Fibroblast of lung (primary cell): ENCODE data around the gene LRRC61. TPM values are rescaled to one million over a fixed set of nuclear protein-coding genes. Genes with fewer than 3 reads are reported as not detected.
"Not testable (repeated sequence)": the region's sequence is repeated elsewhere in the genome, so short reads cannot be mapped to it uniquely, and the experiment has no call there.

Source experiments
- DNase-seq, 2 donors: peaks; one replicate each; pipeline versions ENCODE4 v3.0.0 to v3.0.0-alpha.2; 2010; ENCODE audit warnings: low read depth in 2 of 2
- H2AFZ ChIP-seq: 2 replicates; pipeline ENCODE4 v1.5.1; 2012; ENCODE audit warnings: low read length, control low read depth, inconsistent platforms
- H3K27ac ChIP-seq: 2 replicates; pipeline ENCODE4 v1.5.1; 2011; ENCODE audit warnings: low read length, control low read depth; ENCODE audit not compliant: insufficient read depth
- H3K27me3 ChIP-seq: 2 replicates; pipeline ENCODE4 v1.5.1; 2011; ENCODE audit warnings: mild to moderate bottlenecking, low read length; ENCODE audit not compliant: control insufficient read depth, insufficient read depth
- H3K36me3 ChIP-seq: 2 replicates; pipeline ENCODE4 v1.5.1; 2011; ENCODE audit warnings: low read length; ENCODE audit not compliant: control insufficient read depth, insufficient read depth
- H3K4me1 ChIP-seq: 2 replicates; pipeline ENCODE4 v1.5.1; 2011; ENCODE audit warnings: low read length; ENCODE audit not compliant: control insufficient read depth, insufficient read depth; ENCODE audit errors: extremely low read depth
- H3K4me2 ChIP-seq: 2 replicates; pipeline ENCODE4 v1.5.1; 2011; ENCODE audit warnings: low read length, control low read depth; ENCODE audit not compliant: insufficient read depth; ENCODE audit errors: extremely low read depth
- H3K4me3 ChIP-seq, 4 experiments: fragments of 200-600 bp in 1 of 4; sonication (generic) in 1 of 4; replicated peaks in 1 of 4; 2 replicates each; pipeline ENCODE4 v1.5.1; 2011 to 2016; ENCODE audit warnings: low read length in 4 of 4, low read depth in 3 of 4, mild to moderate bottlenecking in 3 of 4, control low read depth in 2 of 4, inconsistent platforms in 1 of 4, mixed read lengths in 1 of 4; ENCODE audit not compliant: insufficient read depth in 1 of 4; ENCODE audit errors: control extremely low read depth in 1 of 4
- H3K79me2 ChIP-seq: 2 replicates; pipeline ENCODE4 v1.5.1; 2012; ENCODE audit warnings: mild to moderate bottlenecking, low read length, inconsistent platforms; ENCODE audit not compliant: control insufficient read depth, insufficient read depth
- H3K9ac ChIP-seq: 2 replicates; pipeline ENCODE4 v1.5.1; 2011; ENCODE audit warnings: mild to moderate bottlenecking, low read length, control low read depth; ENCODE audit not compliant: insufficient read depth
- H3K9me3 ChIP-seq: 2 replicates; pipeline ENCODE4 v1.5.1; 2012; ENCODE audit warnings: low read depth, low read length; ENCODE audit not compliant: control insufficient read depth, insufficient read depth
- H4K20me1 ChIP-seq: 2 replicates; pipeline ENCODE4 v1.5.1; 2011; ENCODE audit warnings: low read length; ENCODE audit not compliant: control insufficient read depth, insufficient read depth; ENCODE audit errors: extremely low read depth
- CTCF ChIP-seq, 2 donors: IDR thresholded peaks in 1 of 2; conservative IDR thresholded peaks in 1 of 2; 1 replicate in 1 of 2; 2 replicates in 1 of 2; pipeline ENCODE4 v1.5.1; 2011 to 2012; ENCODE audit warnings: low read length in 2 of 2, control low read depth in 1 of 2, inconsistent platforms in 1 of 2, low read depth in 1 of 2, mild to moderate bottlenecking in 1 of 2
- EZH2 ChIP-seq: IDR thresholded peaks from 2 replicates; pipeline ENCODE4 v1.5.1; 2012; ENCODE audit warnings: low read length, control low read depth, mild to moderate bottlenecking; ENCODE audit errors: missing control alignments
- polyA plus RNA-seq, 2 donors: library from polyadenylated mRNA; depleted of rRNA in 1 of 2; stranded (reverse) in 1 of 2; unstranded in 1 of 2; fragments of >200 nt; gene quantifications; 2 replicates each; pipeline ENCODE4 v1.2.1, GENCODE V29; 2011 to 2012; ENCODE audit warnings: missing spikeins in 1 of 2
- total RNA-seq: library from RNA; depleted of rRNA; stranded (reverse); fragments of >200 nt; gene quantifications from 2 replicates; pipeline ENCODE4 v1.2.1, GENCODE V29; 2014

Gene LRRC61
- total and polyA plus RNA-seq, 2 donors (not counting 1 experiment from before 2014, with no cell fraction given) = 0.03 to 0.33 TPM

GRCh38 chr7:150311146-150311545, 12.0 kb upstream of the LRRC61 start:
- Histone ChIP-seq H4K20me1 (no peaks in the 10 kb centered on the region), H2AFZ (no peak overlapping the region), H3K4me2 (no peak overlapping the region), H3K27me3 (no peaks in the 10 kb centered on the region), H3K79me2 (no peaks in the 10 kb centered on the region), H3K36me3 (no peaks in the 10 kb centered on the region), H3K9me3 (no peaks in the 10 kb centered on the region), H3K4me1 (no peaks in the 10 kb centered on the region), H3K27ac (no peak overlapping the region), H3K4me3 (no peak overlapping the region), H3K9ac (no peak overlapping the region)
- TF ChIP-seq EZH2 (no peak), CTCF (conservative IDR thresholded peaks at IDR 0.05 in 1 of 2, IDR thresholded peaks at IDR 0.05 in 1 of 2; ENCODE audit: low read depth in 1 of 2, low read length in 2 of 2) (no peak)
- DNase-seq = no peak

DNA sequence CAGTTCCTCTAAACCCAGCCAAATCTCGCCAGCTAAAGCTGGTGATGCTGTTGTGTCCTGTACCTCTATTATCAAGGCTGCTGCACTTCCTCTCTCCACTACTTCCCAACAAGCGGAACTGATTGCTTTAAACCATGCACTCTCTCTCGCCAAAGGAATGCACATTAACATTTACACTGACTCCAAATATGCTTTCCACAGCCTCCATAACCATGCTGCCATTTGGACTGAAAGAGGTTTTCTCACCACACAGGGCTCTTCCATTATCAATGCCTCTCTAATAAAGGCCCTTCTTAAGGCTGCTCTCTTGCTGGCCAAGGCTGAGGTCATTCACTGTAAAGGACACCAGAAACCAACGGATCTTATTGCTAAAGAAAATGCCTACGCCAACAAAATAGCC, 11.4 kb upstream of the LRRC61 start:
- no peaks in the 10 kb centered on the region for H3K9me3 ChIP-seq
- H3K4me2 ChIP-seq = no peak overlapping the region
- H4K20me1 ChIP-seq = no peaks in the 10 kb centered on the region
- H3K4me1 ChIP-seq = no peaks in the 10 kb centered on the region
- DNase-seq = peak in 1 of 2 donors; percentile 86
- H2AFZ ChIP-seq = no peak overlapping the region
- H3K4me3 ChIP-seq = no peak overlapping the region
- H3K27me3 ChIP-seq = no peaks in the 10 kb centered on the region
- TF ChIP-seq CTCF (conservative IDR thresholded peaks at IDR 0.05 in 1 of 2, IDR thresholded peaks at IDR 0.05 in 1 of 2; ENCODE audit: low read depth in 1 of 2, low read length in 2 of 2) (no peak), EZH2 (no peak)
- H3K36me3 ChIP-seq = no peaks in the 10 kb centered on the region
- H3K9ac ChIP-seq = no peak overlapping the region
- H3K27ac ChIP-seq = no peak overlapping the region
- H3K79me2 ChIP-seq = no peaks in the 10 kb centered on the region

DNA sequence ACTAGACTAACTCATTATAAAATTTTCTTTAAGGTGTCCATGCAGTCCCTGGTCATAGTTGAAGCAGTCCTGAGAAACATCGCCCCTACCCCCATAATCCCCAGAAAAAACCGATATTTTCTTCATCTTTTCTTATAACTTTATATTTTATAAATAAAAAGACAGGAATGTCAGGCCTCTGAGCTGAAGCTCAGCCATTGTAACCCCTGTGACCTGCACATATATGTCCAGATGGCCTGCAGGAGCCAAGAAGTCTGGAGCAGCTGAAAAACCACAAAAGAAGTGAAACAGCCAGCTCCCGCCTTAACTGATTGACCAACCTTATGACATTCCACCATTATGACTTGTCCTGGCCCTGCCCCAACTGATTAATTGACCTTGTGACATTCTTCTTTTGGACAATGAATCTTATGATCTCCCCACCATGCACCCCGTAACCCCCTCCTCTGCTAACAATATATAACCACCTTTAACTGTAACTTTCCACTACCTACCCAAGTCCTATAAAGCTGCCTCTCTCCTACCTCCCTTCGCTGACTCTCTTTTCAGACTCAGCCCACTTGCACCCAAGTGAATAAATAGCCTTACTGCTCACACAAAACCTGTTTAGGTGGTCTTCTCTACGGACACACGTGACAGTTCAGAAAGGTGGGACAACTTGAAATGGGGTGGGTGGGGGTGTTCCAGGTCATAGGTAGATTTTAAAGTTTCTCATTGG, 10.3 kb upstream of the LRRC61 start:
- not testable (repeated sequence) for H3K4me3 ChIP-seq, H3K36me3 ChIP-seq, H3K4me1 ChIP-seq, H2AFZ ChIP-seq, H3K79me2 ChIP-seq, H3K9me3 ChIP-seq, H3K27ac ChIP-seq, H4K20me1 ChIP-seq, H3K4me2 ChIP-seq, H3K27me3 ChIP-seq, H3K9ac ChIP-seq
- DNase-seq = peak; percentile 34 to 77
